Measurements from ENCODE around the gene SLCO3A1.

The SLCO3A1 gene

GRCh38 chr15:91861223-91861622, 7.7 kb downstream of the SLCO3A1 start:
- DNase-seq (ENCODE audit: low spot score) = no peak

GRCh38 chr15:91862891-91863504, 9.5 kb downstream of the SLCO3A1 start:
- DNase-seq (ENCODE audit: low spot score) = no peak

GRCh38 chr15:91863621-91864255, 10.2 kb downstream of the SLCO3A1 start:
- no peak for DNase-seq (ENCODE audit: low spot score)

- no peak for DNase-seq (ENCODE audit: low spot score)
These were observed 11.2 kb downstream of the SLCO3A1 start for GRCh38 chr15:91864664-91865063.

GRCh38 chr15:91865486-91865885, 12.0 kb downstream of the SLCO3A1 start:
- DNase-seq (ENCODE audit: low spot score) = no peak

- DNase-seq (ENCODE audit: low spot score) = no peak
These were observed 12.4 kb downstream of the SLCO3A1 start for GRCh38 chr15:91865950-91866349.

GRCh38 chr15:91866371-91866905, 12.9 kb downstream of the SLCO3A1 start:
- DNase-seq (ENCODE audit: low spot score) = no peak

- DNase-seq (ENCODE audit: low spot score) = no peak
These were observed 13.5 kb downstream of the SLCO3A1 start for GRCh38 chr15:91866971-91867372.

GRCh38 chr15:91867581-91868026, 14.1 kb downstream of the SLCO3A1 start:
- no peak for DNase-seq (ENCODE audit: low spot score)

GRCh38 chr15:91870876-91871537, 17.5 kb downstream of the SLCO3A1 start:
- no peak for DNase-seq (ENCODE audit: low spot score)

GRCh38 chr15:91871837-91872236, 18.3 kb downstream of the SLCO3A1 start:
- no peak for DNase-seq (ENCODE audit: low spot score)

GRCh38 chr15:91872356-91873137, 19.0 kb downstream of the SLCO3A1 start:
- DNase-seq (ENCODE audit: low spot score) = no peak

GRCh38 chr15:91873138-91873536, 19.6 kb downstream of the SLCO3A1 start:
- no peak for DNase-seq (ENCODE audit: low spot score)

- DNase-seq (ENCODE audit: low spot score) = no peak
These were observed 20.7 kb downstream of the SLCO3A1 start for GRCh38 chr15:91874171-91874570.

- no peak for DNase-seq (ENCODE audit: low spot score)
These were observed 21.6 kb downstream of the SLCO3A1 start for GRCh38 chr15:91874992-91875660.

- DNase-seq (ENCODE audit: low spot score) = no peak
These were observed 22.7 kb downstream of the SLCO3A1 start for GRCh38 chr15:91876187-91876586.

GRCh38 chr15:91878319-91878870, 24.9 kb downstream of the SLCO3A1 start:
- DNase-seq (ENCODE audit: low spot score) = no peak

- no peak for DNase-seq (ENCODE audit: low spot score)
These were observed 25.6 kb downstream of the SLCO3A1 start for GRCh38 chr15:91879158-91879557.

GRCh38 chr15:91880373-91880772, 26.9 kb downstream of the SLCO3A1 start:
- DNase-seq (ENCODE audit: low spot score) = no peak

- DNase-seq (ENCODE audit: low spot score) = no peak
These were observed 28.2 kb downstream of the SLCO3A1 start for GRCh38 chr15:91881569-91882297.

Data from RKO (cell line).